Measurements from ENCODE around the gene ALOX5. TPM values are rescaled to one million over a fixed set of nuclear protein-coding genes. Genes with fewer than 3 reads are reported as not detected.
"Not testable (repeated sequence)": the region's sequence is repeated elsewhere in the genome, so short reads cannot be mapped to it uniquely, and the experiment has no call there.

ALOX5 gene
- total and polyA plus RNA-seq, 4 donors, result 2.9 to 16.9 (median 8.4) TPM

GRCh38 chr10:45480294-45480693 lies 106.3 kb downstream of the ALOX5 start:
- H3K9ac ChIP-seq (ENCODE audit: low read depth in 1 of 2, low read length in 2 of 2), result no peak overlapping the region
- TF ChIP-seq GABPA (IDR thresholded peaks at IDR 0.05 in 1 of 2, conservative IDR thresholded peaks at IDR 0.05 in 1 of 2) (no peak), TAF1 (conservative IDR thresholded peaks at IDR 0.05) (no peak)
- H3K36me3 ChIP-seq (ENCODE audit: control insufficient read depth in 4 of 4, insufficient read depth in 3 of 4, low read depth in 1 of 4, low read length in 3 of 4), result peaks cover 0 to 5% (median 1%) of the 10 kb centered on the region in 4 donors
- DNase-seq (ENCODE audit: low spot score), result no peak
- H3K9me3 ChIP-seq (ENCODE audit: control insufficient read depth in 4 of 4, low read length in 3 of 4), result no peaks in the 10 kb centered on the region
- 99% methylated on average over 2 of the region's 2 CpGs for WGBS
- no peak overlapping the region for H3K4me3 ChIP-seq (ENCODE audit: low read depth in 1 of 3, low read length in 3 of 3)
- H3K27me3 ChIP-seq (ENCODE audit: control insufficient read depth in 4 of 4, insufficient read depth in 4 of 4, low read length in 3 of 4), result no peaks in the 10 kb centered on the region
- H3K27ac ChIP-seq (ENCODE audit: low read depth in 1 of 2, low read length in 2 of 2), result no peak overlapping the region
- no peaks in the 10 kb centered on the region for H3K4me1 ChIP-seq (ENCODE audit: control insufficient read depth in 4 of 4, insufficient read depth in 4 of 4, low read length in 3 of 4)

- 80% methylated on average over 4 of the region's 4 CpGs for WGBS
- peak; percentile 52 to 68 for TF ChIP-seq HNF4A (conservative IDR thresholded peaks at IDR 0.05)
- H3K36me3 ChIP-seq (ENCODE audit: control insufficient read depth in 4 of 4, insufficient read depth in 3 of 4, low read depth in 1 of 4, low read length in 3 of 4), result not testable (repeated sequence)
These were observed 107.1 kb downstream of the ALOX5 start for GRCh38 chr10:45481100-45481499.

GRCh38 chr10:45483002-45483401 lies 109.0 kb downstream of the ALOX5 start:
- TF ChIP-seq MAX (IDR thresholded peaks at IDR 0.05) (no peak), CTCF (IDR thresholded peaks at IDR 0.05; ENCODE audit: low read depth, low read length, missing input control) (no peak), SP1 (IDR thresholded peaks at IDR 0.05) (no peak), RXRA (IDR thresholded peaks at IDR 0.05) (no peak), HNF4A (conservative IDR thresholded peaks at IDR 0.05) (no peak), NR2F2 (IDR thresholded peaks at IDR 0.05) (no peak), RAD21 (IDR thresholded peaks at IDR 0.05) (no peak), EGR1 (IDR thresholded peaks at IDR 0.05; ENCODE audit: low read depth in 2 of 2) (no peak), JUND (IDR thresholded peaks at IDR 0.05) (no peak), ZBTB33 (IDR thresholded peaks at IDR 0.05) (no peak), TAF1 (conservative IDR thresholded peaks at IDR 0.05) (no peak), GABPA (IDR thresholded peaks at IDR 0.05 in 1 of 2, conservative IDR thresholded peaks at IDR 0.05 in 1 of 2) (no peak)
- Histone ChIP-seq H3K9ac (ENCODE audit: low read depth in 1 of 2, low read length in 2 of 2) (no peak overlapping the region), H3K36me3 (ENCODE audit: control insufficient read depth in 4 of 4, insufficient read depth in 3 of 4, low read depth in 1 of 4, low read length in 3 of 4) (peaks cover 0 to 8% (median 1%) of the 10 kb centered on the region in 4 donors), H3K9me3 (ENCODE audit: control insufficient read depth in 4 of 4, low read length in 3 of 4) (no peaks in the 10 kb centered on the region), H3K4me1 (ENCODE audit: control insufficient read depth in 4 of 4, insufficient read depth in 4 of 4, low read length in 3 of 4) (no peaks in the 10 kb centered on the region), H3K27me3 (ENCODE audit: control insufficient read depth in 4 of 4, insufficient read depth in 4 of 4, low read length in 3 of 4) (no peaks in the 10 kb centered on the region), H3K27ac (ENCODE audit: low read depth in 1 of 2, low read length in 2 of 2) (no peak overlapping the region), H3K4me3 (ENCODE audit: low read depth in 1 of 3, low read length in 3 of 3) (no peak overlapping the region)
- DNase-seq (ENCODE audit: low spot score), result no peak
- 94% methylated on average over 3 of the region's 3 CpGs for WGBS

More at GRCh38 chr10:45481100-45481499, 107.1 kb downstream of the ALOX5 start:
- DNase-seq (ENCODE audit: low spot score); H3K4me1 ChIP-seq (ENCODE audit: control insufficient read depth in 4 of 4, insufficient read depth in 4 of 4, low read length in 3 of 4); H3K9ac ChIP-seq (ENCODE audit: low read depth in 1 of 2, low read length in 2 of 2); H3K4me3 ChIP-seq (ENCODE audit: low read depth in 1 of 3, low read length in 3 of 3); H3K9me3 ChIP-seq (ENCODE audit: control insufficient read depth in 4 of 4, low read length in 3 of 4); H3K27ac ChIP-seq (ENCODE audit: low read depth in 1 of 2, low read length in 2 of 2); H3K27me3 ChIP-seq (ENCODE audit: control insufficient read depth in 4 of 4, insufficient read depth in 4 of 4, low read length in 3 of 4): not testable (repeated sequence)
